ENCODE results near the gene SHISA5.

GRCh38 chr3:48429317-48429959 is 74.5 kb downstream of the SHISA5 start:
- TF ChIP-seq POLR2AphosphoS5 (IDR thresholded peaks at IDR 0.05; ENCODE audit: borderline replicate concordance, low read depth, low read length) (no peak), EZH2 (IDR thresholded peaks at IDR 0.05) (no peak), FOXP2 (optimal IDR thresholded peaks at IDR 0.05; ENCODE audit: control extremely low read depth, extremely low read length, insufficient read depth) (no peak)

Measured in SK-N-MC (cell line).